ENCODE measurements around the gene PLA2G3.
A peak's percentile ranks its signal among the peaks of the same experiment; 100 is the strongest.
"Not testable (repeated sequence)": the region's sequence is repeated elsewhere in the genome, so short reads cannot be mapped to it uniquely, and the experiment has no call there.

Gene PLA2G3

GRCh38 chr22:31139866-31140716 lies at the start of gene PLA2G3:
TSS of gene PLA2G3 (minus strand) at chr22:31140508. CDS start at chr22:31140354, 154 bp downstream.
- DNase-seq, result no peak

DNA sequence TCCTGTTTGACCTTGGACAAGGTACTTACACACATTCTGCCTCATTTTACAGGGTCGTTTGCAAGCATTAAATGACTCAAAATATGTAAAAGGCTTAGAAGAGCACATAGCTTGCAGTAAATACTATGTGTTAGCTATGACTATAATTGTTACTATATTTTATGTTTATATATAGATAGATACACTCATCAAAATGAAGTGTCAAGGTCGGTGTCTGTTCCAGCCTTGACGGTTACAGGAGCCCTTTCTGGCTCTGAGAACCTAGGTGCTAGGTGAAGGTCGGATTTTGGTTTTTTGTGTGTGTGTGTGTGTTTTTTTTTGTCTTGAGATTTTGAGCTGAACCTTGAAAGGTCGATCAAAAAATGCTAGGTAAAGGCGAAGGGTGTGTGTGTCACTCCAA lies 47.3 kb upstream of the PLA2G3 start:
- DNase-seq, result no peak

DNA sequence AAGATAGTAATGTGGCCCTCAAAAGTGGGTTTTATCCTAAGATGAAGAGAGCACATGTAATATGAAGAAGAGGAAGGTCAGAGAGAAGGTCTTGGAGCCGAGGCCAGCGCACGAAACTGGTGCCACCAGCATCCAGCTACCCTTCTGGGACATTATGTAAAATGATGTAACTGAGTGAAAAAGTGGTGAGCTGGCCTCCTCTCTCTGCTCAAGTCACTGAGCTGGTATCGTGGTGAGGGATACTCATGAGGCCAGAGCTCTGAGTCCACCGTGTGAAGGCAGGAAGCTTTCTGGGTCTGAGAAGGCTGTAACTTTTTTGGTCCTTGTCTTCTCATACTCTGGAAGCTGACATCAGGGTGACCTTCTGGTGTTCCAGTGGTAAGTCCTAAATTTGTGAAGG lies 44.7 kb upstream of the PLA2G3 start:
- no peak for DNase-seq

DNA sequence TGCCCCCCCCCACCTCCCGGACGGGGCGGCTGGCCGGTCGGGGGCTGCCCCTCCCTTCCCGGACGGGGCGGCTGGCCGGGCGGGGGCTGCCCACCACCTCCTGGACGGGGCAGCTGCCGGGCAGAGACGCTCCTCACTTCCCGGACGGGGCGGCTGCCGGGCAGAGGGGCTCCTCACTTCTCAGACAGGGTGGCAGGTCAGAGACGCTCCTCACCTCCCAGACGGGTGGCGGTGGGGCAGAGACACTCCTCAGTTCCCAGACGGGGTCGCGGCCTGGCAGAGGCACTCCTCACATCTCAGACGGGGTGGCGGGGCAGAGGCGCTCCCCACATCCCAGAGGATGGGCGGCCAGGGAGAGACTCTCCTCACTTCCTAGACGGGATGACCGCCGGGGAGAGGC lies 43.7 kb upstream of the PLA2G3 start:
- DNase-seq, result no peak

- no peak for DNase-seq
Observed at GRCh38 chr22:31179345-31179744, 39.0 kb upstream of the PLA2G3 start.

DNA sequence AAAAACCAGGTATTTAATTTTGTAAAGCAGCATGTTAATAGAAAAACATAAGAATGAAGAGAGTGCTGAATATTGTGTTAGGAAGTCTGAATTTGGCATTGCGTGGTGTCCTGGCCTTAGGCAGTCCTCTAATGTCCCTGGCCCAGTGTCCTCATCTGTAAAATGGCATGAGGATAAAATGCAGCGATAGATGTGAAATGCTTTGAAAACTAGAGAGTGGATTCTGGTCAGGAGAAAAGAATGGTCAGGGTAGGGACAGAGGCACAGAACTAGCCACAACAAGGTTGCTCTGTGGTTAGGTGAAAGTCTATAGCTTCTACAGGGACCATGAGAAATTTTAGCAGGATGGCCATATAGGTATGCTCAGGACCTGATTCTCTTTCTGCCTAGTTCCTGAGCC lies 38.6 kb upstream of the PLA2G3 start:
- DNase-seq, result no peak

GRCh38 chr22:31177420-31178162 lies 37.3 kb upstream of the PLA2G3 start:
- DNase-seq, result no peak

- DNase-seq, result no peak
Observed at GRCh38 chr22:31176923-31177322, 36.6 kb upstream of the PLA2G3 start.

DNA sequence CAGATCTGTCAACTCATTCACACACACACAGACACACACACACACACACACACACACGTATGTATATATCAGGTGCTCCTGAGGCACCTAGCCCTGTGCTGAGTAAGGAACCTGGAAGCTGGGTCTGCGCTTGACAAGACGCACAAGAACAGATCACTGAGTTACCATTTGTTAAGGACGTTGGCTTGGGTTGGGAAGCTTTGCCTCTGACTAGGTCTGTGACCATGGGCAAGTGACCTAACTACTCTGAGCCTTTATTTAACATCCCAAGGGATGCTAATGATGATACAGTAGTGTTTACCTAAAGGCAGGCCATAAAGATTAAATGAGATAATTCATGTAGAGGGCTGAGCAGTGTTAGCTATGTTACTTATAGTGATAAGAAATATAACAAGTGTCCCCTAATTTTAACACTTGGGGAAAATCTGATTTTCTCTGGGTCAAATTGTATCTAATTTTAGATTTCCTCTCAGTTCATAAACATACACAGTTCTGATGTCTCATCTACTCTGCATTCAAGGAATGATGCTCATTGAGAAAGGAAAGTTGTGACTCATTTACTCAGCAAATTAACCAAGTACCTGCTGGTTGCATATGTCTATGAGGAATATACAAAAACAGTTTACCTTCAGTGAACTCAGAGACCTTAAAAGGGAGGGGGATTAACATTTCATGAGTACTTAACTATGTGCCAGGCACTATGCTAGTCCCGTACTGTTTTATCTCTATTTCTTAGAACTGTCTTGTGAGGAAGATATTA lies 33.3 kb upstream of the PLA2G3 start:
- DNase-seq, result no peak

- not testable (repeated sequence) for DNase-seq
Observed at GRCh38 chr22:31171734-31172133, 31.4 kb upstream of the PLA2G3 start.

GRCh38 chr22:31170971-31171370 lies 30.7 kb upstream of the PLA2G3 start:
- no peak for DNase-seq

GRCh38 chr22:31162015-31162765 lies 21.9 kb upstream of the PLA2G3 start:
- DNase-seq, result no peak

DNA sequence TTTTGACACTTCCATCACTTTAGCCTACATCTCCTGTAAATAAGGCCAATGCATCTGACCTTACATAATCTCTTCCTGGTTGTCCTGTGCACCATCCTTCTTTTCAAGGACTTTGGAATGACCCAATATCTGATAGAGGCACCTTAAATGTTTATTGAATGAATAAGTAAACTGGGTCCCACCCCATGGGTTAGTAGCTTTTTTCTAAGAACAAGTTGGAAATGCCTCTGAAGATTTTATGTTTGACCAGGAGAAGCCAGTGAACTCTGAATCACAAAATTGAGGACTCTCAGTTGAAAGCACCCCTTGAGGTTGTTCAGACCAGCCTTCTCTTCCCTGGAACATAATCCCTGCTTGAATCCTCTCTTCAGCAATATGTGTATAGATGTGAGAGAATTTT lies 21.1 kb upstream of the PLA2G3 start:
- no peak for DNase-seq

DNA sequence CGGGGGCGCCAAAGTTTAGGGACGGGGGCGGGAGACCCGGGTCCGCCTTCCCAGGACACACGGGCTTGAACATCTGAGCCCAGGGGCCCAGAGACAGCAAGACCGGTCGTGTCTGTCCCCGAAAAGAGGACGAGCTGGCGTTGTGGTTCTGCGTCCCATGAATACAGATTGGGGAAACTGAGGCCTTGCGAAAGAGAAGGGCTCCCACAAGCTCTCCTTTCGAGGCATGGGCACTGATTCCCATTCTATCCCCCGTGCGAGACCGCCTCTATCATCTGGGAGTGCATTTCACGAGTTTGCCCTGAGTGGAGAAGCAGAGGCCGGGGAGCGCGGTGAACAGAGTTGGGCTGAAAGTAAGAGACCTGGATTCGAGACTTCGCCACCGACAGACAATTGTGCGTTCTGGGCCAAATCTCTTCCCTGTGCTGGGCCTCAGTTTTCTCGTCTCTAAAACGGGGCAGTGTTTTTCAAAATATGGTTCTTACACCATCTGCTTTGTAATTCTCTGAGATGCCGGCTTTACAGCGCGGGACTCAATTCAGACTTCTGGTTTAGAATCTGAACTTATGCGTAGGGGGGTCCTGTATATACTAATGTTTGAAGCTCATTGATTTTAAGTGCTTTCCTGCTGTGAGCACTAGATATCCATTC lies 20.1 kb upstream of the PLA2G3 start:
- DNase-seq, result no peak

DNA sequence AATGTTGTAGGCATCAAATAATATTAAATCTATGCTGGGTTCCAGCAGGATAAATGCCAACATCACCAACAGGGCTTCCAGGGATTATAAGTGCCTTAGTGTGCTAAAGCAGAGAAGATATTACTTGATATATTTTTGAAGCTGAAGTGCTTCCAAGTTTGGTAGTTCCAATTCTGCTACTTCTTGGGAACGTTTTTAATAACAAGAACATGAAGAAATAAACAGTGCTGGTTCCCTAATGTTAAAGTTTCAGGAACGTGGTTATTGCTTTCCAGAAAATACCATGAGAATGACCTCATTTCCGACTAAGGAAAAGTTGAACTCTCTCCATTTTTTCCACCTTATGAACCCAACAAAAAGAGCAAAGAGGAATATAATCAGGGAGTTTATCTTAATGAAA lies 15.1 kb upstream of the PLA2G3 start:
- no peak for DNase-seq

DNA sequence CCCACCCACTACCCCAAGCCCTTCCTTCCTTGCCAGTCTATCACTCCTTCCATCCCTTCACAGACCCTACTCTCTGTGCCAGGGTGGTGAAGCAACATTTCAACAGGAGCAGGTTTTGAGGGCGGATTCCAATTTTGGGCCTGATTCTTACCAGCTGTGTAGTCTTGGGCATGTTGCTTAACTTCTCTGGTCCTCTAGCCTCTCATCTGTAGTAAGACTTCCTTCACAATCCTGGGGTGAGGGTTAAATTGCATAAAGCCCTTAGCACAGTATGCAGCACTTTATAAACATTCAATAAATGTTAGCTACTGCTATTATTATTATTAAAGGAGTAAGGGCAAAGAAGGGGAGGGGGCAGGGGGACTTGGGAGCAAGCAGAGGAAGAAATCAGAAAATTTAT lies 14.7 kb upstream of the PLA2G3 start:
- DNase-seq, result no peak

DNA sequence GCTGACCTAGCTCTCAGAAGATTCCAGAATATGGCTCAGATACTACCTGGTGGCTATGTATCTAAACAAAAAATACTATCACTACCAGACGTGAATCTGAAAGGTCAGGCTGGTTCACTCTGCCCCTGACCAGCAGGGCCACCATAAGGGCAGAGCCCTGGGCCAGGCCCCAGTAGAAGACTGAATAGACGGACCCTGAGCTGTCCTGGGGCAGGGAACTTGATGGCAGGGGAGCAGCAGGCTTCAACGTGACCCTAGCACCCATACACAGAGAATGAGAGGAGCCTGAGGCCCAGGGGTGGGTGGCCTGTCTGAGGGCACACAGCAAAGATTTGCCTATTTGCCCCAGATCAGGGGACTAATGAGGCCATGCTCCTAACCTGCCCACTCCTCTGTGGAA lies 13.0 kb upstream of the PLA2G3 start:
- DNase-seq, result no peak

DNA sequence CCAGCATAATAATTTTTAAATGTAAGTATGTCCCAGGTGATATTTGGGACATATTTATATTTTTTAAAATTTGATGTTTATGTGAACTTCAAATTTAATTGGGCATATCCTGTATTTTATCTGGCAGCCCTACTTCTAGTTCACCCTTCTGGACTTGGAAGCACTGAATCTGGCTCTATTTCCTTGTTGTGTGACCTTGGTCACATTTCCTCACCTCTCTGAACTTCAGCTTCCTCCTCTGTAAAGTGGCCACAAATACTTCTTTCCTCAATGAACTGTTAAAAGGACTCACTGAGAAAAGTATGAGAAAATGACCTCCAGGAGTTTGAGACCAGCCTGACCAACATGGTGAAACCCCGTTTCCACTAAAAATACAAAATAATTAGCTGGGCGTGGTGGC lies 11.6 kb upstream of the PLA2G3 start:
- DNase-seq, result no peak

- DNase-seq, result no peak
Observed at GRCh38 chr22:31150615-31151014, 10.3 kb upstream of the PLA2G3 start.

GRCh38 chr22:31148953-31149627 lies 8.8 kb upstream of the PLA2G3 start:
- peak; percentile 33 for DNase-seq

DNA sequence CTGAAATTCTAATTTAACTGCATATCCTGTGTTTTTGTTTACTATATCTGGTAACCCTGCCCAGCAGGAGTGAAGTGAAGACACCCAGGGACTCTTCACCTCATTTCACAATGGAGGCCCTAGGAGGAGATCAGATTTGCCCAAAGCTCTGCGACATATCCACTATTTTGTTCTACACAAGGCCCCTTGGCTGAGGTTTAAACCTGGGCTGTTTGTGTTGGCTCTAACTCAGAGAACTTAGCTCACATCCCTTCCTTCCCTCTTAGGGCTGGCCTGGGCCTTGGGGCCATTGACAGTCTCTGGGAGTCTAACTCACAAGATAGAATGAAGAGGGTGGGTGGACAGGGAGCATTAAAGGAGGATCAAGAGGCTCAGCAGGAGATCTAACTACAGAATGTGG lies 8.2 kb upstream of the PLA2G3 start:
- DNase-seq, result no peak

- DNase-seq, result no peak
Observed at GRCh38 chr22:31144223-31144622, 3.9 kb upstream of the PLA2G3 start.

Measured in stimulated activated CD4-positive, alpha-beta T cell treated with anti-CD3 and anti-CD28 coated beads, Interleukin-1b, Interleukin-23, amount 100 ng/mL, for 48 hours (primary cell).